Glutamatergic neuron (in vitro differentiated cells): Measurements from ENCODE around the gene DLL1. TPM values are rescaled to one million over a fixed set of nuclear protein-coding genes. Genes with fewer than 3 reads are reported as not detected.

Experiments used
- DNase-seq: peaks from one replicate; pipeline ENCODE4 v3.0.0; 2022
- H3K27ac Mint-ChIP-seq: one replicate; pipeline ENCODE4 v1.8.0; 2020; ENCODE audit warnings: mild to moderate bottlenecking, mixed read lengths, inconsistent platforms; ENCODE audit not compliant: unreplicated experiment
- H3K27me3 Mint-ChIP-seq: one replicate; pipeline ENCODE4 v1.8.0; 2020; ENCODE audit warnings: mild to moderate bottlenecking, moderate library complexity, mixed read lengths, inconsistent platforms; ENCODE audit not compliant: unreplicated experiment
- H3K36me3 Mint-ChIP-seq: one replicate; pipeline ENCODE4 v1.8.0; 2020; ENCODE audit warnings: mild to moderate bottlenecking, mixed read lengths, inconsistent platforms; ENCODE audit not compliant: unreplicated experiment
- H3K4me1 Mint-ChIP-seq: one replicate; pipeline ENCODE4 v1.8.0; 2020; ENCODE audit warnings: mild to moderate bottlenecking, low read depth, mixed read lengths, inconsistent platforms; ENCODE audit not compliant: unreplicated experiment
- H3K4me3 Mint-ChIP-seq: one replicate; pipeline ENCODE4 v1.8.0; 2020; ENCODE audit warnings: mild to moderate bottlenecking, mixed read lengths, inconsistent platforms; ENCODE audit not compliant: unreplicated experiment
- H3K9me3 Mint-ChIP-seq: one replicate; pipeline ENCODE4 v1.8.0; 2020; ENCODE audit warnings: mild to moderate bottlenecking, moderate library complexity, mixed read lengths, inconsistent platforms; ENCODE audit not compliant: unreplicated experiment
- total RNA-seq: library from RNA; stranded (reverse); fragmentation: NEBNext Ultra II Directional; extraction: Animal tissue kit (Norgen Biotek cat#: 25700); gene quantifications from one replicate; pipeline ENCODE4 v1.2.1, GENCODE V29; 2021; ENCODE audit not compliant: unreplicated experiment
- TF ChIP-seq, protein P1 (sequence below): fragments of 200-600 bp; sonication (generic); IDR thresholded peaks from one replicate; pipeline ENCODE4 v1.5.0; 2021; ENCODE audit not compliant: partially characterized antibody, unreplicated experiment

DLL1 gene
- total RNA-seq, 1 donor from 2014 or later = 34.3 TPM

DNA sequence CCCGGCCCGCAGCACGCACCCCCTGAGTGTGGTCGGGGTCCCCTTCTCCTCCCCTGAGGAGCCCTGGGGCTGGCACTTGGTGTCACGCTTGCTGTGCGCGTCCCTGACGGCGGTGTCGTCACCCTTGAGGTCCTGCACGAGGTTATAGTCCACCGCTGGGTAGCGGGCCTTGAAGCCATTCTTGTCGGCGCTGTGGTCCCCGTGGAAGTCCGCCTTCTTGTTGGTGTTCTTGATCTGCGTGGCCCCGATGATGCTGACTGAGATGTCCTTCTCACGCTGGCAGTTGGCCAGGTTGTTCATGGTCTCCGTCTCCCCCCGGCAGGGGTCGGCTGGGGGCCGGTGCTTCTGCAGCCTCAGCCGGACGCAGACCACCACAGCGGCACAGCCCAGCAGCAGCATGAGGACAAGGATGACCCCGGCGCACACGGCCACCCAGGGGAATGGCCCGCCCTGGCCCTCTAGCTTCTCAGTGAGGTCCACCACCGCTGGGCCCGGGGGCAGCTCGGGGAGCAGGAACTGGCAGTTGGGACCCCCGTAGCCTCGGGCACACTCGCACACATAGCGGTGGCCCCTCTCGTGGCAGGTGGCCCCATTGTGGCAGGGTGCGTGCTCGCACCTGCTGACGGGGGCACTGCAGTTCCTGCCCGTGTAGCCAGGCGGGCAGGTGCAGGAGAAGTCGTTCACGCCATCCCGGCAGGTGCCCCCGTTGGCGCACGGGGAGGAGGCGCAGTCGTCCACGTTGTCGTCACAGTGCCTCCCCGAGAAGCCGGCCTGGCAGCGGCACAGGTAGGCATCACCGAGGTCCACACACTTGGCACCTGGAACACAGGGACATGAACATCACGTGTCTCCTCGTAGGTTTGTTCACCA, 7.4 kb downstream of the DLL1 start:
- TF ChIP-seq, protein P1, sequence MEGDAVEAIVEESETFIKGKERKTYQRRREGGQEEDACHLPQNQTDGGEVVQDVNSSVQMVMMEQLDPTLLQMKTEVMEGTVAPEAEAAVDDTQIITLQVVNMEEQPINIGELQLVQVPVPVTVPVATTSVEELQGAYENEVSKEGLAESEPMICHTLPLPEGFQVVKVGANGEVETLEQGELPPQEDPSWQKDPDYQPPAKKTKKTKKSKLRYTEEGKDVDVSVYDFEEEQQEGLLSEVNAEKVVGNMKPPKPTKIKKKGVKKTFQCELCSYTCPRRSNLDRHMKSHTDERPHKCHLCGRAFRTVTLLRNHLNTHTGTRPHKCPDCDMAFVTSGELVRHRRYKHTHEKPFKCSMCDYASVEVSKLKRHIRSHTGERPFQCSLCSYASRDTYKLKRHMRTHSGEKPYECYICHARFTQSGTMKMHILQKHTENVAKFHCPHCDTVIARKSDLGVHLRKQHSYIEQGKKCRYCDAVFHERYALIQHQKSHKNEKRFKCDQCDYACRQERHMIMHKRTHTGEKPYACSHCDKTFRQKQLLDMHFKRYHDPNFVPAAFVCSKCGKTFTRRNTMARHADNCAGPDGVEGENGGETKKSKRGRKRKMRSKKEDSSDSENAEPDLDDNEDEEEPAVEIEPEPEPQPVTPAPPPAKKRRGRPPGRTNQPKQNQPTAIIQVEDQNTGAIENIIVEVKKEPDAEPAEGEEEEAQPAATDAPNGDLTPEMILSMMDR = no peak
- Mint-ChIP-seq H3K4me3 (no peak overlapping the region), H3K27ac (peak overlapping the region; percentile 38), H3K27me3 (peaks cover 11% of the 10 kb centered on the region), H3K36me3 (peaks cover 2% of the 10 kb centered on the region), H3K4me1 (peaks cover 27% of the 10 kb centered on the region), H3K9me3 (peaks cover 12% of the 10 kb centered on the region)
- DNase-seq = no peak

DNA sequence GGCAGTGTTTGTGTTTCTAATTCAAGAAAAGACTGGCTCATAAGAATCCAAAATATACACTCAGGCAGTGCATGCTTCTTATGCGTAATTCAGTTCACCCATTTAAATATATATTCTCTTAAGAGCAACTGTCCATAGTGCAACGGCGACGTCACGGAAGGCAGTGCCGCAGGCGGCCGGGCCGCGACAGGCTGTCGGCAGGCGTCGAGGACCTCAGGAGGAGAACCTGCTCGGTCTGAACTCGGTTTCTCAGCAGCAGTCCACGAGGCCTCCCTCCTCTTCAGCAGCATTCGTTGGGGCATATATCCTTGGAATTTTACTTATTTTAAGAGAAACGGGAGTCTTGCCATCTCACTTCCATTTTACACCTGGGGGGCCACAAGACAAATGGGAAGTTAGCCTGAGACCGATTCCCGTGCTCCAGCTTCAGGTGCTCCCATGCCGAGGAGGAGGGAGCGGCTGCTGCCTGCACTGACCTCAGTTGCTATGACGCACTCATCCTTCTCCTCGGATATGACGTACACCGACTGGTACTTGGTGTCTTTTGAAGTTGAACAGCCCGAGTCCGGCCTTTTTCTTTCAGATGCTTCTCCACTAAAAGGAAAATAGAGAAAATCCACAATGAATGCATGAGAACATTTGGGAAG, 8.2 kb downstream of the DLL1 start:
- Mint-ChIP-seq H3K9me3 (peaks cover 6% of the 10 kb centered on the region), H3K27ac (peak overlapping the region; percentile 38), H3K4me3 (no peak overlapping the region), H3K27me3 (peaks cover 5% of the 10 kb centered on the region), H3K36me3 (no peaks in the 10 kb centered on the region), H3K4me1 (peaks cover 19% of the 10 kb centered on the region)
- no peak for DNase-seq
- TF ChIP-seq, protein P1 = no peak

DNA sequence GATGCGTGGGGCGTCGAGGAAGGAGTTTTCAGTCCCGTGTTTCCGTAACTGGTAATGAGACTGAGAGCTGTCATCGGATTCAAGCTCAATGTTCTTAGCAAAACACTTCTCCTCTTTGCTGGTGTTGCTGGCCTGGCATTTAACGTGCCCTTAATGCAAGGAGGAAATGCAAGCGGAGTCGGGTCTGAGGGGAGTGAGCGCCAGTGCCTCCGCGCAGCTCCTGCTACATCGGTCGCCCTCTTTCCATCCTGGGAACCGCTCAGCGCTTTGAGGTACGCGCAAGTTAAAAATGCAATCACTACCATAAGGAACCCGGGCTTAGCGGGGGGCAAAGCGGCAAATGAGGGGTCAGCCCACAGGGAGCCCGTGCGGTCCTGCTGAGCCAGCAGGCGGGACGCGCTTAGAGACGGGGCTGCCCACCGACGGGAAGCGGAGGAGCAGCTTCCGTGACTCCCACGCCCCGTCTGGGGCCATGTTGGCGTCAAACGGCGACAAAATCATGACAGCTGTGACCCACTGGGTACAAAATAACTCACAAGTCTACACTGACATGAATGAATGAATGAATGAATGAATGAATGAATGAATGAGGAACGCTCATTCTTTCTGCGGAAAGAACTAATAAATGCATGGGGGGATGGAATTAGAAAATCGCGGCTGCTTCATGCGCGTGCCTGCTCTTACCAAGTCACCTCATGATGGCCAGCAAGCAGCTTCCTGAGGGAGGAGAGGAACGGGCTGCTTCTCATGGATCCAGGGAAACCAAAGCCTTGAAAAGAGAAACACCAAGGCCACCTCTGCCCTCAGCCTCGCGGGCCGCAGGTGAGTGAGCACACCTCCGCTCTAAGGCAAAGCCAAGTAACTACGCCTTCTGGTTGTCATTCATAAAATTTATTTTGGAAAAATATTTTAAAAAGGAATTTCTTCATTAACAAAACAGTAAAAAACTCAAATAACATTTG, 9.3 kb downstream of the DLL1 start:
- Mint-ChIP-seq H3K9me3 (peaks cover 6% of the 10 kb centered on the region), H3K36me3 (no peaks in the 10 kb centered on the region), H3K27ac (no peak overlapping the region), H3K27me3 (peaks cover 5% of the 10 kb centered on the region), H3K4me1 (peaks cover 17% of the 10 kb centered on the region), H3K4me3 (no peak overlapping the region)
- no peak for DNase-seq
- TF ChIP-seq, protein P1 = no peak

DNA sequence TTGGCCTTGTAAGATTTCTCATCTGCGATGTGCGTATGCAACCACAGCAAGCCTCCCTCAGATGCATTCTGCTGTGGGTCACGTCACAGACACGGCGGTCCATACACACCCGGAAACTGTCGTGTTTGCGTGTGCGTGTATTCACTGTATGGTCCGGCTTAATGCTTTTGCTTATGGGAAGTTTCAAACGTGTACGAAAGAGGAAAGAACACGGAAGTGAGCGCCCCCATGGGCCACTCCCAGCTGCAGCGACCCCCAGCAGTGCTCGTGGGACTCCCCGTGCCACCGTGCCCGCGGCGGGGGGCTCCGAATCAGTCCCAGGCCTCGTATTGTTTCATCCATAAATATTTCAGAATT, 10.2 kb downstream of the DLL1 start:
- Mint-ChIP-seq H3K9me3 (peaks cover 2% of the 10 kb centered on the region), H3K4me1 (peaks cover 11% of the 10 kb centered on the region), H3K36me3 (no peaks in the 10 kb centered on the region), H3K4me3 (no peak overlapping the region), H3K27me3 (peaks cover 5% of the 10 kb centered on the region), H3K27ac (no peak overlapping the region)
- DNase-seq = no peak
- TF ChIP-seq, protein P1 = no peak
